ENCODE results near the gene FAM50A. TPM values are rescaled to one million over a fixed set of nuclear protein-coding genes. Genes with fewer than 3 reads are reported as not detected.

FAM50A gene
- total RNA-seq, 2 donors from 2014 or later, result 49.3 to 71.4 TPM

GRCh38 chrX:154472685-154473632, 29.0 kb downstream of the FAM50A start:
- no peaks in the 10 kb centered on the region for H3K9me3 Mint-ChIP-seq
- H3K4me1 Mint-ChIP-seq, result no peaks in the 10 kb centered on the region
- H3K4me3 Mint-ChIP-seq, result no peak overlapping the region
- no peaks in the 10 kb centered on the region for H3K27me3 Mint-ChIP-seq
- ATAC-seq (replicated peaks), result no peak
- H3K27ac Mint-ChIP-seq, result no peak overlapping the region
- H3K36me3 Mint-ChIP-seq (ENCODE audit: low read depth), result peaks cover 32% of the 10 kb centered on the region

DNA sequence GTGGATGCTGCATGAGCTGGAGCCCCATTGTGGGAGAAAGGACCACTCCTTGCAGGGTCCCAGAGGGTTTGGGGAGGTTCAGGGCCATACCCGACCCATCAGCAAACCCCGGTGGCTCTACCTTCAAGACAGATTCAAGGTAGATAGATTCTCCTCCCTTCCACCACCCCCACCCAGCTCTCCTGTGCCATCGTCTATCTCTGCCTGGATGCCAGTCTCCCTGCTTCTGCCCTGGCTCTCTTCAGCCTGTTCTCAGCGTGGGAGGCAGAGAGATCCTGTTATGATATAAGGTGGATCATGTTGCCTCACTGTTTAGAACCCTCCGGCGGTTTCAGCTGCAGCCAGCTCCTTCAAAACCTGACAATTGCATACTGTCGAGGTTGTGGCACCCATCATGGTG, 29.7 kb downstream of the FAM50A start:
- no peak for ATAC-seq (replicated peaks)
- no peak overlapping the region for H3K4me3 Mint-ChIP-seq
- no peaks in the 10 kb centered on the region for H3K27me3 Mint-ChIP-seq
- no peaks in the 10 kb centered on the region for H3K4me1 Mint-ChIP-seq
- H3K9me3 Mint-ChIP-seq, result no peaks in the 10 kb centered on the region
- peaks cover 32% of the 10 kb centered on the region for H3K36me3 Mint-ChIP-seq (ENCODE audit: low read depth)
- no peak overlapping the region for H3K27ac Mint-ChIP-seq

GRCh38 chrX:154476821-154477220, 32.9 kb downstream of the FAM50A start:
- no peak for ATAC-seq (replicated peaks)
- H3K9me3 Mint-ChIP-seq, result no peaks in the 10 kb centered on the region
- H3K4me1 Mint-ChIP-seq, result no peaks in the 10 kb centered on the region
- peaks cover 19% of the 10 kb centered on the region for H3K36me3 Mint-ChIP-seq (ENCODE audit: low read depth)
- no peaks in the 10 kb centered on the region for H3K27me3 Mint-ChIP-seq
- no peak overlapping the region for H3K27ac Mint-ChIP-seq
- peak overlapping the region; percentile 86 for H3K4me3 Mint-ChIP-seq

GRCh38 chrX:154477891-154478477, 34.0 kb downstream of the FAM50A start:
- Mint-ChIP-seq H3K4me1 (peaks cover 5% of the 10 kb centered on the region), H3K4me3 (peak overlapping the region; percentile 86), H3K36me3 (ENCODE audit: low read depth) (peaks cover 17% of the 10 kb centered on the region), H3K27ac (no peak overlapping the region), H3K9me3 (no peaks in the 10 kb centered on the region), H3K27me3 (no peaks in the 10 kb centered on the region)
- ATAC-seq (replicated peaks), result no peak

GRCh38 chrX:154478728-154479622, 35.0 kb downstream of the FAM50A start, which contains the start of gene LAGE3:
Gene LAGE3 (minus strand): TSS chrX:154479281. CDS start chrX:154478915, 366 bp downstream.
- Mint-ChIP-seq H3K4me3 (peak within 1 kb of the TSS; percentile 86), H3K9me3 (no peaks in the 10 kb centered on the region), H3K36me3 (ENCODE audit: low read depth) (peaks cover 16% of the 10 kb centered on the region), H3K4me1 (peaks cover 5% of the 10 kb centered on the region), H3K27me3 (no peaks in the 10 kb centered on the region), H3K27ac (peak within 1 kb of the TSS; percentile 89)
- peak; percentile 96 for ATAC-seq (replicated peaks)

DNA sequence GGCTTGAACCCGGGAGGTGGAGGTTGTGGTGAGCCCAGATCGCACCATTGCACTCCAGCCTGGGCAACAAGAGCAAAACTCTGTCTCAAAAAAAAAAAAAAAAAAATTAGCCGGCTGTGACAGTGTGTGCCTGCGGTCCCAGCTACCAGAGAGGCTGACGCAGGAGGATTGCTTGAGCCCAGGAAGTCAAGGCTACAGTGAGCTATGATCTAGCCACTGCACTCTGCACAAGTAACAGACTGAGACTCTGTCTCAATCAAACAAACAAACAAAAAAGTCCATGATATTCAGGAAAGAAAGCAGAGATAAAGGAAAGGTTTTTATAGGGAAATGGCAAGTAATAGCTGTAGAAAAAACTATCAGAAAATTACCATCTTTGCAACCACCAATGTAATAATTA, 37.3 kb downstream of the FAM50A start:
- Mint-ChIP-seq H3K9me3 (no peaks in the 10 kb centered on the region), H3K4me3 (no peak overlapping the region), H3K4me1 (peaks cover 5% of the 10 kb centered on the region), H3K27me3 (no peaks in the 10 kb centered on the region), H3K27ac (no peak overlapping the region), H3K36me3 (ENCODE audit: low read depth) (peaks cover 33% of the 10 kb centered on the region)
- no peak for ATAC-seq (replicated peaks)

DNA sequence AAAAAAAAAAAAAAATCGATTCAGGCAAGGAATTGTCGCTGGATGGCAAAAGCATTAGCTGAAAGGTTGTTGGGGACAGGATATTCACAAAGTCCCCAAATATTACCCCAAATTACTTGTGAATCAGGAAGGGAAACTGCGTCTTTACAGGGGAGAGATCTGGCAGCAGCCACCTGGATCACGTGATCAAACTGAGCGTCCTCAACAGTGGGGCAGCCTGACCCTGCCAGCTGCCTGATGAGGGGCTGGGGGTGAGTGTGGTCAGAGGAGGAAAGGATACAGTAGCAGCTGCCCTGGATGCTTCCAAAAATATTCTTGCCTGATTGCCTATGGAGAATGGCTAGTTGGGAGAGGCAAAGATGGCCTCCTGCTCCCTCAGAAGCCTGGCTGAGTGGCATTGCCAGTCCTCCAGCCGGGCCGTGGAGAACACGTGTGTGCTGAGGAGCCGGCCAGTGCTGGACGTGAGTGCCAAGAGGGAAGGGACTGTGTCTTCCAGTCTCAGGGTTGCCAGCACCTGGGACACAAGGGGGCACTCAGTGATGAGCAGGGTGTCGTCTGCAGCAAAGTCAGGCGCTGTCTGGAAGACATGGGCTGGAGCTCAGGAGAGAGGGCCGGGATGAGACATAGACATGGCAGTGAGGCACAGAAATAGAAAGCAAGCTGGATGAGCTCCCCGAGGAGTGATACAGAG, 38.1 kb downstream of the FAM50A start:
- no peaks in the 10 kb centered on the region for H3K27me3 Mint-ChIP-seq
- peaks cover 25% of the 10 kb centered on the region for H3K36me3 Mint-ChIP-seq (ENCODE audit: low read depth)
- ATAC-seq (replicated peaks), result no peak
- peaks cover 5% of the 10 kb centered on the region for H3K4me1 Mint-ChIP-seq
- no peaks in the 10 kb centered on the region for H3K9me3 Mint-ChIP-seq
- H3K4me3 Mint-ChIP-seq, result no peak overlapping the region
- no peak overlapping the region for H3K27ac Mint-ChIP-seq

DNA sequence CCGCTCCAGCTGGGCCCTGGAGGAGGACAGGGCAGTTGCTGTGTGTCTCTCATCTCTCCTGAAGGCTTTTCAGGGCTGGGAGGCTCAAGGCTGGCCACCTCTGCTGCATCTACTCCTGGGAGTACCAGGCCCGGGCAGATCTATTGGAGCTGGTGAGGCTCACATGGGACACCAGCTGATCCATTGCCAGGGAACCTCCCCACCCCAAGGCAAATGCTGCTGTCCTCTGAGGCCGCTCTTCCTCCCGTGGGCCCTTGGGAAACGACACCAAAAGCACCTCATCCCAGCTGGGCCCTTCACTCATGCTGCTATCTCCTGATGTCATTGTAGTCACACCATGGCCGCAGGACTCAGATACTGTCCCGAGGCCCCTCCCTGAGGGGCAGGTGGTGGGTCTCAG, 38.8 kb downstream of the FAM50A start:
- Mint-ChIP-seq H3K4me3 (no peak overlapping the region), H3K36me3 (ENCODE audit: low read depth) (peaks cover 29% of the 10 kb centered on the region), H3K9me3 (no peaks in the 10 kb centered on the region), H3K27me3 (no peaks in the 10 kb centered on the region), H3K4me1 (peaks cover 5% of the 10 kb centered on the region), H3K27ac (no peak overlapping the region)
- no peak for ATAC-seq (replicated peaks)

- no peak for ATAC-seq (replicated peaks)
- H3K27me3 Mint-ChIP-seq, result no peaks in the 10 kb centered on the region
- H3K4me1 Mint-ChIP-seq, result peaks cover 8% of the 10 kb centered on the region
- H3K36me3 Mint-ChIP-seq (ENCODE audit: low read depth), result peaks cover 35% of the 10 kb centered on the region
- no peaks in the 10 kb centered on the region for H3K9me3 Mint-ChIP-seq
- H3K4me3 Mint-ChIP-seq, result peak overlapping the region; percentile 33
- H3K27ac Mint-ChIP-seq, result no peak overlapping the region
Measured at GRCh38 chrX:154483325-154483724, 39.4 kb downstream of the FAM50A start.

GRCh38 chrX:154484255-154485149, 40.6 kb downstream of the FAM50A start:
- peak; percentile 61 for ATAC-seq (replicated peaks)
- Mint-ChIP-seq H3K36me3 (ENCODE audit: low read depth) (peaks cover 35% of the 10 kb centered on the region), H3K27me3 (no peaks in the 10 kb centered on the region), H3K27ac (no peak overlapping the region), H3K4me1 (peaks cover 8% of the 10 kb centered on the region), H3K4me3 (peak overlapping the region; percentile 66), H3K9me3 (no peaks in the 10 kb centered on the region)

GRCh38 chrX:154485150-154486051, 41.5 kb downstream of the FAM50A start:
- no peak overlapping the region for H3K27ac Mint-ChIP-seq
- H3K36me3 Mint-ChIP-seq (ENCODE audit: low read depth), result peaks cover 35% of the 10 kb centered on the region

DNA sequence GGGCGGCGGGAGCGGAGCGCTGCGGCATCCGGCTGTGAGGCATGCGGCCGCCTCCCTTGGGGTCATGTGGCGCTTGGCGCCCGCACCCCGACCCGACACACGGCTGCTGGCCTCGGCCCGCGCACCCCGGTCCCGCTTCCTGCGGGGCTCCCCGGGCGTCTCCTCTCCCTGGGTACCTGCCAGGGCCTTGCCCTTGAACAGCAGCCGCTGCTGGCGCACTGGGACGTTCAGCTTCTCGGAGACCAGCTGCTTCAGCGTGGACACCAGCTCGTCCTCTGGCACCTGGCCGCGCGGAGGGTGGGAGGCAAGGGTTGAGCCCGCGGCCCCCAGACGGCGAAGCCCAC, 42.1 kb downstream of the FAM50A start:
- Mint-ChIP-seq H3K4me1 (peaks cover 8% of the 10 kb centered on the region), H3K4me3 (peak overlapping the region; percentile 66), H3K27ac (no peak overlapping the region), H3K36me3 (ENCODE audit: low read depth) (peaks cover 35% of the 10 kb centered on the region), H3K27me3 (no peaks in the 10 kb centered on the region), H3K9me3 (no peaks in the 10 kb centered on the region)
- ATAC-seq (replicated peaks), result no peak

More at GRCh38 chrX:154485150-154486051, 41.5 kb downstream of the FAM50A start:
- H3K9me3 Mint-ChIP-seq, result no peaks in the 10 kb centered on the region
- no peak for ATAC-seq (replicated peaks)
- H3K27me3 Mint-ChIP-seq, result no peaks in the 10 kb centered on the region
- peak overlapping the region; percentile 66 for H3K4me3 Mint-ChIP-seq
- H3K4me1 Mint-ChIP-seq, result peaks cover 8% of the 10 kb centered on the region

Measured in activated T-helper 17 cell treated with anti-CD3 and anti-CD28 coated beads, Interleukin-2, amount 50 U/mL, for 72 hours (primary cell).